ENCODE measurements around the gene DDX10.

The DDX10 gene

DNA sequence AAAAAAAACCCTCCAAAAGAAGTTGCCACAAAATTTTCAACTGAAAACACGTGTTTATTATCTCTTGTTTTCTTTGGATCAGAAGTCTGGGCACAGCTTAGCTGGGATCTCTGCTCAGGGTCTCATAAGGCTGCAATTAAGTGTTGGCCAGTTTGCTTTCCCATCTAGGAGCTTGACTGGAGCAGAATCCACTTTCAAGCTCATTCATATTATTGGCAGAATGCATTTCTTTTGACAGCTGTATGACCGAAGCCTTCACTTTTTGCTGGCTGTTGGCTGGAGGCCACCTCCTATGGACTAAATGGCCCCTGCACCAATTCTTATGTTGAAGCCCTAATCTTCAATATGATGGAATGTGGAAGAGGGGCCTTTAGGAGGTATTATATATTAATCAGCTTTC, 139.6 kb downstream of the DDX10 start:
- H3K4me2 ChIP-seq (ENCODE audit: insufficient read depth, low read length) = no peak overlapping the region
- H3K27me3 ChIP-seq (ENCODE audit: insufficient read depth, low read length, poor library complexity) = no peaks in the 10 kb centered on the region
- H3K9me3 ChIP-seq (ENCODE audit: insufficient read depth, low read length, severe bottlenecking) = no peaks in the 10 kb centered on the region
- TF ChIP-seq EZH2 (IDR thresholded peaks at IDR 0.05; ENCODE audit: borderline replicate concordance, low read depth, low read length, severe bottlenecking) = no peak
- no peak for TF ChIP-seq CTCF (IDR thresholded peaks at IDR 0.05; ENCODE audit: borderline replicate concordance, extremely low read depth, low read length, poor library complexity, severe bottlenecking)
- DNase-seq (no peak), ATAC-seq (ENCODE audit: insufficient read depth, low read depth) (no peak)
- no peaks in the 10 kb centered on the region for H3K36me3 ChIP-seq (ENCODE audit: insufficient read depth, low read length)
- no peak overlapping the region for H2AFZ ChIP-seq (ENCODE audit: low read depth, low read length)
- H3K4me1 ChIP-seq (ENCODE audit: insufficient read depth, low read length) = no peaks in the 10 kb centered on the region
- H3K4me3 ChIP-seq (ENCODE audit: low read depth in 1 of 2, low read length in 2 of 2) = no peak overlapping the region
- H3K27ac ChIP-seq (ENCODE audit: low read length) = no peak overlapping the region
- H3K9ac ChIP-seq (ENCODE audit: low read depth, low read length) = no peak overlapping the region
- H3K79me2 ChIP-seq (ENCODE audit: insufficient read depth, low read length) = no peaks in the 10 kb centered on the region
- H4K20me1 ChIP-seq (ENCODE audit: insufficient read depth, low read length) = no peaks in the 10 kb centered on the region

DNA sequence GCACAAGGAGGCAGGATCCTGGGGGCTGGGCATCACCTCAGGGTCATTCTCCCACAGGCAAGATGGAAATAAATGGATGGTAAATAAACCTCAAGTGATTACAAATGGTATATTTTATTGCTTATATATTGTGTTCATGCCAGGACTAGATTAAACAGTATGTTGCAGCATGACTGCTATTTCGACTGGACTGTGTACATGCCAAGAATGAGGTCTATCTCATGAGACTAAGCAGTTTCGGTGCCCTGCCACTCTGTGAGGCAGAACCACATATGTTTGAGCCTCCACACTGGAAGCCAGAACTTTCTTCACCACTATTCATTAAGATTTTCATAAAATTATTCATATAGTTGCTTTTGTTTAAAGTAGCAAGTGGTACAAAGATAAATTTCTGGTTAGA, 140.2 kb downstream of the DDX10 start:
- TF ChIP-seq EZH2 (IDR thresholded peaks at IDR 0.05; ENCODE audit: borderline replicate concordance, low read depth, low read length, severe bottlenecking) = no peak
- no peak for TF ChIP-seq CTCF (IDR thresholded peaks at IDR 0.05; ENCODE audit: borderline replicate concordance, extremely low read depth, low read length, poor library complexity, severe bottlenecking)
- Histone ChIP-seq H3K79me2 (ENCODE audit: insufficient read depth, low read length) (no peaks in the 10 kb centered on the region), H3K27me3 (ENCODE audit: insufficient read depth, low read length, poor library complexity) (no peaks in the 10 kb centered on the region), H3K4me2 (ENCODE audit: insufficient read depth, low read length) (no peak overlapping the region), H4K20me1 (ENCODE audit: insufficient read depth, low read length) (no peaks in the 10 kb centered on the region), H3K36me3 (ENCODE audit: insufficient read depth, low read length) (no peaks in the 10 kb centered on the region), H3K4me3 (ENCODE audit: low read depth in 1 of 2, low read length in 2 of 2) (no peak overlapping the region), H3K4me1 (ENCODE audit: insufficient read depth, low read length) (no peaks in the 10 kb centered on the region), H2AFZ (ENCODE audit: low read depth, low read length) (no peak overlapping the region), H3K9me3 (ENCODE audit: insufficient read depth, low read length, severe bottlenecking) (no peaks in the 10 kb centered on the region), H3K9ac (ENCODE audit: low read depth, low read length) (no peak overlapping the region), H3K27ac (ENCODE audit: low read length) (no peak overlapping the region)
- DNase-seq = no peak
- no peak for ATAC-seq (ENCODE audit: insufficient read depth, low read depth)

DNA sequence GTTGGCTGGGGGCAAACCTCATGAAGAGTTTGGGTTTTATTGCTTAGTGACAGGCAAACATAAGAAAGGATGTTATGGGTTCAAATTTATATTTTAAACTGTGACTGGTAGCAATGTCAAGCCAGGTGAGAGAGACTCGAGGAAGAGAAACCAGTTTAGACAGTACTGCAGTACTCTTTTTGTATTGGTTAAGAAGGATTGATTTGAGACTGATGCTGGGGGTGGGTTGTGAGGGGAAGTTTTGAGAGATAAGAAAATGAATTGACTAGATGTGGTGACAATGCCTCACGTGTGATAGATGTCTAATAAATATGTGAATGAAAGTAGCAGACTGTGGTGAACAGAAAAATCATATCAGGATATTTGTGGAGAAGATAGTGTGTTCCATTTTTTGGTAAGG, 142.4 kb downstream of the DDX10 start:
- Histone ChIP-seq H3K9ac (ENCODE audit: low read depth, low read length) (no peak overlapping the region), H3K27ac (ENCODE audit: low read length) (no peak overlapping the region), H3K36me3 (ENCODE audit: insufficient read depth, low read length) (no peaks in the 10 kb centered on the region), H3K79me2 (ENCODE audit: insufficient read depth, low read length) (no peaks in the 10 kb centered on the region), H3K4me2 (ENCODE audit: insufficient read depth, low read length) (no peak overlapping the region), H3K9me3 (ENCODE audit: insufficient read depth, low read length, severe bottlenecking) (no peaks in the 10 kb centered on the region), H4K20me1 (ENCODE audit: insufficient read depth, low read length) (no peaks in the 10 kb centered on the region), H3K4me3 (ENCODE audit: low read depth in 1 of 2, low read length in 2 of 2) (no peak overlapping the region), H3K4me1 (ENCODE audit: insufficient read depth, low read length) (no peaks in the 10 kb centered on the region), H3K27me3 (ENCODE audit: insufficient read depth, low read length, poor library complexity) (no peaks in the 10 kb centered on the region), H2AFZ (ENCODE audit: low read depth, low read length) (no peak overlapping the region)
- TF ChIP-seq CTCF (IDR thresholded peaks at IDR 0.05; ENCODE audit: borderline replicate concordance, extremely low read depth, low read length, poor library complexity, severe bottlenecking) (no peak), EZH2 (IDR thresholded peaks at IDR 0.05; ENCODE audit: borderline replicate concordance, low read depth, low read length, severe bottlenecking) (no peak)
- DNase-seq = no peak
- no peak for ATAC-seq (ENCODE audit: insufficient read depth, low read depth)

GRCh38 chr11:108813086-108813485, 148.2 kb downstream of the DDX10 start:
- no peaks in the 10 kb centered on the region for H3K9me3 ChIP-seq (ENCODE audit: insufficient read depth, low read length, severe bottlenecking)
- no peak overlapping the region for H3K27ac ChIP-seq (ENCODE audit: low read length)
- DNase-seq (no peak), ATAC-seq (ENCODE audit: insufficient read depth, low read depth) (no peak)
- no peak overlapping the region for H3K4me2 ChIP-seq (ENCODE audit: insufficient read depth, low read length)
- no peaks in the 10 kb centered on the region for H3K36me3 ChIP-seq (ENCODE audit: insufficient read depth, low read length)
- no peak overlapping the region for H3K9ac ChIP-seq (ENCODE audit: low read depth, low read length)
- no peaks in the 10 kb centered on the region for H4K20me1 ChIP-seq (ENCODE audit: insufficient read depth, low read length)
- H3K27me3 ChIP-seq (ENCODE audit: insufficient read depth, low read length, poor library complexity) = no peaks in the 10 kb centered on the region
- no peaks in the 10 kb centered on the region for H3K4me1 ChIP-seq (ENCODE audit: insufficient read depth, low read length)
- no peaks in the 10 kb centered on the region for H3K79me2 ChIP-seq (ENCODE audit: insufficient read depth, low read length)
- TF ChIP-seq EZH2 (IDR thresholded peaks at IDR 0.05; ENCODE audit: borderline replicate concordance, low read depth, low read length, severe bottlenecking) = no peak
- no peak for TF ChIP-seq CTCF (IDR thresholded peaks at IDR 0.05; ENCODE audit: borderline replicate concordance, extremely low read depth, low read length, poor library complexity, severe bottlenecking)
- H3K4me3 ChIP-seq (ENCODE audit: low read depth in 1 of 2, low read length in 2 of 2) = no peak overlapping the region
- no peak overlapping the region for H2AFZ ChIP-seq (ENCODE audit: low read depth, low read length)
